Mammary epithelial cell (primary cell): Measurements from ENCODE around the gene LINC01488.

Experiments
- CTCF ChIP-seq, 2 donors: IDR thresholded peaks in 1 of 2; conservative IDR thresholded peaks in 1 of 2; 2 replicates each; pipeline ENCODE4 v1.5.1; 2011 to 2012; ENCODE audit warnings: inconsistent platforms in 2 of 2, low read length in 2 of 2, mild to moderate bottlenecking in 2 of 2, control low read depth in 1 of 2, low read depth in 1 of 2; ENCODE audit not compliant: insufficient read depth in 1 of 2; ENCODE audit errors: extremely low read depth in 1 of 2
- EZH2 ChIP-seq: IDR thresholded peaks from 2 replicates; pipeline ENCODE4 v1.6.1; 2012; ENCODE audit warnings: low read length, inconsistent platforms, borderline replicate concordance

- TF ChIP-seq CTCF (conservative IDR thresholded peaks at IDR 0.05 in 1 of 2, IDR thresholded peaks at IDR 0.05 in 1 of 2; ENCODE audit: extremely low read depth in 1 of 2, insufficient read depth in 1 of 2, low read depth in 1 of 2, low read length in 2 of 2) (no peak), EZH2 (no peak)
Observed at GRCh38 chr11:69470301-69470700, 11.2 kb upstream of the LINC01488 start.
